ENCODE results near the gene FOXJ3. TPM values are rescaled to one million over a fixed set of nuclear protein-coding genes. Genes with fewer than 3 reads are reported as not detected.

The FOXJ3 gene
- total RNA-seq (2014; rRNA removed) = 33.4 and 34.0 TPM in 2 replicates
- 10.2 TPM for polyA plus RNA-seq (2012)

- DNase-seq (ENCODE audit: low read depth) = peak; percentile 95
Observed at GRCh38 chr1:42335050-42335808, at the start of gene FOXJ3. Gene FOXJ3 (minus strand): TSS chr1:42335235. CDS start chr1:42311093, 24,142 bp downstream.

GRCh38 chr1:42381280-42381673 lies 46.2 kb upstream of the FOXJ3 start:
- no peak for DNase-seq (ENCODE audit: low read depth)

DNA sequence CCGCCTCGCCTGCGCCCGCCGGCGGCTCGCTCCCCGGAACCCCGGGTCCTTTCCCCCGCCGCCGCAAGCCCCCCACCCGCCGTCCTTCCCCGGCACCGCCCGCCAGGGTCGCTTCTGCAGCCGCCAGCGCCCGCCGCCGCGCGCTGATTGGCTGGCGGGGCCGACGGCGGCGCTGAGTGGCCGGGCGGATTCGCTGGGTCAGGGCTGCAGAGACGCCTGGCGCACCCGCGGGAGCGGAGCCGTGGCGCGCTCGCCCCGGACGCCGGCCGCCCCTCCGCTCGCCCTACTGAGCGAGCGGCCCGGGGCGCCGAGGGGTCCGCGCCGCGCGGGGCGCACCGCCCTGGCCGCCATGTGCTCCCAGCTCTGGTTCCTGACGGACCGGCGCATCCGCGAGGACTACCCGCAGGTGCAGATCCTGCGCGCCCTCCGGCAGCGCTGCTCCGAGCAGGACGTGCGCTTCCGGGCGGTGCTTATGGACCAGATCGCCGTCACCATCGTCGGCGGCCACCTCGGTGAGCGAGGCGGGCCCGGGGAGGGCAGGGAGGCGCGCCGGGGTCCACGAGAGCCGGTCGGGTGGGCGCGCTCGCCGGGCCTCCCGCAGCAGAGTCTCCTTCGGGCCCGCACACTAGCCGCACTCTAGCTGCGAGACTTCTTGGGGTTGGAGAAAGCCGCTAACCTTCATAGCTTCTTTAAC lies 45.7 kb upstream of the FOXJ3 start, which contains the start of gene RIMKLA:
RIMKLA (plus strand) TSS at position 207 of the 694 bp plus-strand sequence; CDS start at position 350, 143 bp downstream.
- DNase-seq (ENCODE audit: low read depth) = no peak

GRCh38 chr1:42379794-42380585 lies 45.0 kb upstream of the FOXJ3 start:
- DNase-seq (ENCODE audit: low read depth) = peak; percentile 17

DNA sequence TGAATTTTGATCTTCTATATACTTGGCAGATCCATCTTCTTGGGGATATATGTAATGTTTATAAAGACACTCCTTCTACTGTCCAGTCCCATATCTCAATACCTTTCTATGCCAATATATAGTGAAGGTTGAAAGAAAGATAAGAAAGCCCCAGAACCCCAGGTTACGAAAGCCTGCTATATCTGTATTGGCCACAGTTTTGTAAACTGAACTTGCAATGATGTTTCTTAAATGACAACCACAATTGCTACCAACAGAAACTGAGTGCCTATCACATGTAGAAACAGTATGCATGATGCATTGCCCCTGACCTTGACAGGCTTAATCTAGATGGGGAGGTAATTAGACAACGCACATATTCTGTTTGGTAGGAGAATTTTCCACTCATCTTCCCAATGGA lies 37.8 kb upstream of the FOXJ3 start:
- DNase-seq (ENCODE audit: low read depth) = no peak

DNA sequence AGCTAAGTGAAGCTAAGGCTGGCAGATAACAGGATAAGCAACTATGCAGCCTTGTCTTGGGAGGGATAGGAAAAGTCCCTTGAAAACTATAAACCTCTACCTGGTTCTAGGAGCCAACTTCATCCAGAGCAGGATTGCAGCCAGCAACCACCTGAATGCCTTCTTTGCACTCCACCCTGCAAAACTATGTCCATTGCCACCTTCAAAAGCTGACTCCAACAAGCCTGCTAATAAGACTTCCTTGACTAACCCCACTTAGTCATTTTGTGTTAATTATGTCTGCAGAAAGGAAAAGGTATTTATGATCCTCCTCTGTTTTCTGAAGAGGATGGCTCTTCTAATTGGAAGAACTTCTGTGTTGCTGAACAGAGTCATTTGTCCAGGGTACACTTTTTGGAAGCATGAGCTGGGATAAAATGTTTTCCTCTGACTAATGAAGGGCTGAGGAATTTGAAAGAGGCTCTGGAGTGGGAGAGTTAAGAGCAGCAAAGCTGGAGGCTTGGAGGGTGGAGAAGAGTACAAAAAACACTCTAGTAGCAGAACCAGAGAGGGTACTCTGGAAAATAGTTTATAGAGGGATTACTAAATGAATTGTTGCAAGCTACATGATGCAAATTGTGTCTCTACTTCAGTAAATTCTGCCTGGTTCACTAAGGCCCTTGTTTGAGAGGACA lies 36.0 kb upstream of the FOXJ3 start:
- no peak for DNase-seq (ENCODE audit: low read depth)

GRCh38 chr1:42369471-42369870 lies 34.4 kb upstream of the FOXJ3 start:
- DNase-seq (ENCODE audit: low read depth) = no peak

- no peak for DNase-seq (ENCODE audit: low read depth)
Observed at GRCh38 chr1:42368096-42368795, 33.2 kb upstream of the FOXJ3 start.

DNA sequence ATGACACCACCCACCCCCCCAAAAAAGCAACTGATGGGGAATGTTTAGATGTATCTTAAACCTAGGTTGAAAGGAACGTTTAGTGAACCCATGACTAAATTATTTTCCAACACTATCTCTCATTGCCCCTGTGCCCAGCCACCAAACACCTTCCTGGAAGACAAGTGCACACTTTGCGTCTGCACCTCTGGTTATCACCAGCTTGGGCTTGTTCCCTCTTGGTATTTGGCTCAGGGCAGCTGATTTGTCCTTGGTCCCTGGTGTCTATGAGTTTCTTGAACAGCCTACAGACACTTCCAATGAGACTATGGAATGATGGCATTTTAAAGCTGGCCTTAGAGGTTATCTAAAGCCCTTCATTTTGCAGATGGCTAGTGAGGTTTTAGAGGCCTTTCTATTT lies 30.1 kb upstream of the FOXJ3 start:
- DNase-seq (ENCODE audit: low read depth) = no peak

GRCh38 chr1:42364542-42364941 lies 29.5 kb upstream of the FOXJ3 start:
- DNase-seq (ENCODE audit: low read depth) = no peak

DNA sequence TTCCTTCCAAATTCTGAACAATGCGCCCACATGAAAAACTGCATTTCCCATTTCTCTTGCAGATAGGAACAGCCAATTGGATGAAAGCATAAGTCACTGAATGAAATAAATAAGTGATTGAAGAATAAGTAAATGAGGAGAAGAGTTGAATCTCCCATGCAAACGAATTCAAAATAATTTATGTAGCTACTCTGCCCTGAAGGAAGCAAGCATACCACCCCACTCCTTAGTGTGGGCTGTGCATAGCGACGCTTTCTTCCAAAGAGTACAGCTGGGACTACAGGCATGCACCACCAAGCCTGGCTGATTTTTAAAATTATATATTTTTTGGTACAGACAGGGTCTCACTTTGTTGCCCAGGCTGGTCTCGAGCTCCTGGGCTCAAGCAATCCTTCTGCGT lies 29.1 kb upstream of the FOXJ3 start:
- DNase-seq (ENCODE audit: low read depth) = no peak

DNA sequence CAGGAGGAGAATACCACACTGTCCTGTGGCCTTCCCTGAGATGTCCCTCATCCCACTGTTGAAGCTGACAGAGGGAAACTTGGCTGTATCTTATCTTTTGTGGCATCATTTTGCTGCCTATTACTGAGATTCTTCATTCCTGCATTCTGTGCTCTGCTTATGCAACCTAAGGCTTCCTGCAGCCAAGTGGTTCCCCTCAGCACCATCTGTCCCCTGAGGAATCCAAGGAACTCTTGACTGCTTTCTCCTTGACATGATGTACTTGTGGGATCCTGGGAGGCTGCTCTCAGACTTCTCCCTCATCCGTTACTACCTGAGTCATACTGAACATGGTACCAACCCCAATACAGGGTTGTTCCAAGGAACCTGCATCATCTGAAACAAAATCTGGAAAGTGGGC lies 24.4 kb upstream of the FOXJ3 start:
- DNase-seq (ENCODE audit: low read depth) = no peak

DNA sequence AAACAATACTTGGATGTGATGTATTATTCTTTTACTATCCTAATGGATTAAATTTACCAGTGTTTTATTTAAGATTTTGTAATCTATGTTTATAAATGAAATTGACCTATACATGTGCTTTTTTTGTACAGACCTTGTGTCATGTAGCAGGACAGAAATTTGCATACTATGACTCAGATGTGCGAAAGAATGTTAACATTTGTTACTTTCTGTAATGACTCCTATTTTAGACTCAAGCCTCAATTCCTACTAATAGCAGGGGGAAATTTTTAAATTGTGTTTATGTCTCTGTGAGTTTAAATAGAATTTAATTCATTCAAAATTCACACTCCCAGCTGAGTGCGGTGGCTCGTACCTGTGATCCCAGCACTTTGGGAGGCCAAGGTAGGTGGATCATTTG lies 23.8 kb upstream of the FOXJ3 start:
- no peak for DNase-seq (ENCODE audit: low read depth)

DNA sequence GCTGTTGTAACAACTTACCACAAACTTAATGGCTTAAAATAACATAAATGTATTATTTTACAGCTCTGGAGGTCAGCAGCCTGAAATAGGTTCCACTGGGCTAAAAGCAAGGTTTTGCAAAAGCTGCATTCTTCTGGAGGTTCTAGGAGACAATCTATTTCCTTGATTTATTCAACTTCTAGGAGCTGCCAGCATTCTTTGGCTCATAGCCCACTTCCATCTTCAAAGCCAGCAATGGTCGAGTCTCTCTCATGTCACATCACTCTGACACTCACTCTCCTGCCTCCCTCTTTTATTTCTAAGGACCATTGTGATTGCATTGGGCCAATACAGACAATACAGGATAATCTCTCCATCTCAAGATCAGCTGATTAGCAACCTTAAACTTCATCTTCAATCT lies 15.1 kb upstream of the FOXJ3 start:
- DNase-seq (ENCODE audit: low read depth) = no peak

DNA sequence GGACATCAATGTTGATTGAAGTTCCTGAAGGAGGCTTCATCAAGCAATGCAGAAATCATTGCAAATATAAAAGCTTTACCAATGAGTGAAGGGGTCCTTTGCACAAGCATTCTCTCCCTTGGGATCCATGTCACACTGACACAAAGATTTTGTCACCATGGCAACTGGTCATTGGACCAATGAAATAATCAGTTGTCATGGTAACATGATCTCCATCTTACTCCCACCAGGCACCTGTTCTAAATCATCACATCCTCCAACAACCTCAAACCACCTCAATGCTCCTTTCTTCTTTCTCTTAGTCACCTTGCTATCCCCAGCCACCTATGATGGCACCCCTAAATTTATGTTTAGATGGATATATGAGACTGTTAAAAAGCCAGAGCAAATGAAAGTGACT lies 13.5 kb upstream of the FOXJ3 start:
- DNase-seq (ENCODE audit: low read depth) = peak; percentile 28

DNA sequence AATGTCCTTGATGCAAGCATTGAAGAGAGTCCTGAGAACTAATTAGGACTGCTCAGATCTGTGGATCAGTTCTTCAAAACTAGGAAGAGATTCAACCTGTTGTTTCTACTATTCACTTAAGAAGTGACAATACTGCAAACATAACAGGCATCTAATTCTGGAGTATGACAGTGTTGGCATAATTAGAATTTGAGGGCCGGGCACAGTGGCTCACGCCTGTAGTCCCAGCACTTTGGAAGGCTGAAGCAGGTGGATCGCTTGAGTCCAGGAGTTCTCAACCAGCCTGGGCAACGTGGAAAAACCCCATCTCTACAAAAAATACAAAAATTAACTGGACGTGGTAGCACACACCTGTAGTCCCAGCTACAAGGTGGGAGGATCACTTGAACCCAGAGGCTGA lies 8.0 kb upstream of the FOXJ3 start:
- DNase-seq (ENCODE audit: low read depth) = no peak

- no peak for DNase-seq (ENCODE audit: low read depth)
Observed at GRCh38 chr1:42340901-42341300, 5.9 kb upstream of the FOXJ3 start.

DNA sequence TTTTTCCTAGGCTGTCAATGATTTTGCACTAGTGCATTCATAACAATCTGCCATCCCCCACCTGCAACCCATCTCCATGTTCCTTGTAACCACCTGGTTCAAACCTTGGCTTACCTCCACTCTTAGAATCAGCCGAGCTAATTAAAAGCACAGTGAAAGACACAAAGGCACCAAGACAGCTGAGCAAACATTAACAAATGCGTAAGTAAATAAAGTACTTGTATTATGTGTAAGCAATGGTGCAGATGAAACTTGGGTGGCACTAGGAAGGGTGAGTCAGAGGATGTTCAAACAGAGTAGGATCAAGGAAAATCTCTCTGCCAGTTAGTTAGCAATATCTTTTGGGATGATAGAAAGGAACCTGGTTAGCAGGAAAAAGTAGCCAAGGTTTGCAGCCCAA lies 5.1 kb upstream of the FOXJ3 start:
- peak; percentile 90 for DNase-seq (ENCODE audit: low read depth)

- DNase-seq (ENCODE audit: low read depth) = no peak
Observed at GRCh38 chr1:42336978-42337377, 1.9 kb upstream of the FOXJ3 start.

DNA sequence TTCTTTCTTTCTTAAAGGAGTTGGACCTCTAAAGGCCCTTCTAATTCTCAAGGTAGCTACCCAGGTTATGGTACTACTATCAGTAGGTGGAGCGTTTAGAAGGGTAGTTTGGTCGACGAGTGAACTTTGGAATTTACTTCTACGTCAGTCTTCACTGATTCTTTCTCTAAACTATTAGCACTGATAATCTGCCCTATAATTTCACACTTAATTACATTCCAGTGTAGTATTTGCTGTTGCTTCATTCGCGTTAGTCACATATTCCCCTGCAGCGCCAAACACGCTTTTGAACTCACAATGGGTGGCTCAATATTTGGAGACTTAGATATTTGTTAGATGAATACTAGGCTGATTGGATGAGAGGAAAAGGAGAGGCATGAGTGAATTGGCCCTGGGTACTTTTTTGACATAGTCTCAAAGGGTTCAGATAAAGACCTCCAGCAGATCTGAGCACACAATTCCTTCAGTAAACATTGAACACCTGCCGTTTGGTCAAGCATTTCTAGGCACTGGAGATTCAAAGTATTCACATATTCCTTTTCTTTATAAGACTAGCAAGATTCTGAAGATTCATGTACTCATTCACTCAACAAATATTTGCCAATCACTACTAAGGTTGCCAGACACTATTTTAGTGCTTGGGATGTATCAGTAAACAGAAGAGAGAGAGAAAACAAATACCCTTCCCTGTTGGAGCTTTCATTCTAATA lies 929 bp upstream of the FOXJ3 start:
- peak; percentile 41 for DNase-seq (ENCODE audit: low read depth)

All from LHCN-M2 (cell line).